ENCODE measurements around the gene GJB3.
"Not testable (repeated sequence)": the region's sequence is repeated elsewhere in the genome, so short reads cannot be mapped to it uniquely, and the experiment has no call there.

Gene GJB3

GRCh38 chr1:34786521-34787325, 5.7 kb downstream of the GJB3 start:
- DNase-seq: peak; percentile 73

DNA sequence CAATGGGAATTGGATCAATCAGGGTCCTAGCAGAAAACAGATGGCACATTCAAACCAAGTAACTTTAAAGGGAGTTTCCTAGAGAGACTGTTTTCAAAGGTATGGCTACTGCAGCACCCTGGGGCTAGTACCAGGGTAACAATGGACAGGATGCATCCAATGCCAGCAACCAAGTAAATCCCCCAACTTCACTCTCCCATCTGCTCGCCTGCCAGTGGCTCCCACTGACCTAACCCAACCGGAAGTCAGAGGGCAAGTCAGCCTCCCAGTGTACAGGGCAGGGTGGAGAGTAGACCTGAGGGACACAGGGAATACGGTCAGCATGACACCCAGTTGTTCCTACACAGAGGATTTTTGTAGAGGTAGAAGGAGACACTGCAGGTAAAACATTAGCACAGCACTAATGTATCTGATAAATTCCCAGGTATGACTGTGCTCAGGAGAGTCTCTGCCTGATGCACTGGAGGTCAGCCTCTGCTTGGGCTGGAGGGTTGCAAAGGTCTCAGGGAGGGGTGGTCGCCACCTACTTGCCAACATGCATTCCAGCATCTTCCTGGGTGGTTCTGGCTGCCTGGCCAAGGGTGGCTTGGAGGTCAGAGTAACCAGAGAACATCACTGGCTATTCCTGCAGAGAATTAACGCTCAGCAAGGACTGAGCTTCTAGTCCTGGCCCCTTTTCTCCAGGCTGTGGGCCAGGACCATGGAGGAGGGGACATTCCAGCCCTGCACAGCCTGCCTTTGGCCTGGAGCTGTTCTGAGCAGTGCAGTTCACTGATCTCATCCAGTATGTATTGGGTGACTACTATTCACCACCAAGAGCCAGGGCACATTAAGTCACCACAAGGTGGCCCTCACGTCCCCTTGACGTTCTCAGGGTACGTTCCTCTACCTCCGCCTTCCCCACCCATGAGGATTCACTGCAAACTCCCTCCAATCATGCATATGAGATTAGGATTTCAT, 6.7 kb downstream of the GJB3 start:
- no peak for DNase-seq

DNA sequence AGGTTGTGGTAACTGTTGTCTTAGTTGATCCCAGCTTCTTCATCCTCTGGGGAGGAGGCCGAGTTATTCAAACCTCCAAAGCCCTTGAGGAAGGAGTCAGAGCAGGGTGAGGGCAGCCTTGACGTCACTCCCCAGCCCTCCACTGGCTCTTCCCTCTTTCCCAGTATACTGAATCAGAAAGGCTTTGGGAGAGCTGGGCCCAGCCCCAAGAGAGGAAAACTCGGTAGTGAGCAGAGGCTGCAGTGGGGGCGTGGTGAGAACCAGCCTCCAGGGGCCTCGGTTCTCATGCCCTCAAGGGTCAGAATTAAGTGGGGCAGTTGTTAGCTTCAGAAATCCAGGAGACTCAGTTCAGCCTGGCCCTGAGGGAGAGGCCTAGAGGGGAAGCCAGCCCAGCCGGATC, 10.0 kb downstream of the GJB3 start:
- no peak for DNase-seq

GRCh38 chr1:34792424-34792823, 11.4 kb downstream of the GJB3 start:
- DNase-seq: no peak

GRCh38 chr1:34792868-34793727, 12.1 kb downstream of the GJB3 start, which contains the start of gene GJA4:
TSS of gene GJA4 (plus strand) at chr1:34792999. CDS start at chr1:34794214, 1,215 bp downstream.
- no peak for DNase-seq

DNA sequence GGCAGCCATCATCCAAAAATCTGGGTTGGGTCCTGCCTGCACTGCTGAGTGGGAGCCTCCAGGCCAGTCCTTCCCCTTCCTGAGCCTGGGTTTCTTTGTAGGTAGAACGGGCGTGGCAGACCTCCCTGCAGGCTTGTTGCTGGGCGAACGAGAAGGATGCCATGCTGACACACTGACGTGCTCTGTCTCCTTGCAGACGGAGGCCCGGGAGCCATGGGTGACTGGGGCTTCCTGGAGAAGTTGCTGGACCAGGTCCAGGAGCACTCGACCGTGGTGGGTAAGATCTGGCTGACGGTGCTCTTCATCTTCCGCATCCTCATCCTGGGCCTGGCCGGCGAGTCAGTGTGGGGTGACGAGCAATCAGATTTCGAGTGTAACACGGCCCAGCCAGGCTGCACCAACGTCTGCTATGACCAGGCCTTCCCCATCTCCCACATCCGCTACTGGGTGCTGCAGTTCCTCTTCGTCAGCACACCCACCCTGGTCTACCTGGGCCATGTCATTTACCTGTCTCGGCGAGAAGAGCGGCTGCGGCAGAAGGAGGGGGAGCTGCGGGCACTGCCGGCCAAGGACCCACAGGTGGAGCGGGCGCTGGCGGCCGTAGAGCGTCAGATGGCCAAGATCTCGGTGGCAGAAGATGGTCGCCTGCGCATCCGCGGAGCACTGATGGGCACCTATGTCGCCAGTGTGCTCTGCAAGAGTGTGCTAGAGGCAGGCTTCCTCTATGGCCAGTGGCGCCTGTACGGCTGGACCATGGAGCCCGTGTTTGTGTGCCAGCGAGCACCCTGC, 13.2 kb downstream of the GJB3 start:
- no peak for DNase-seq

DNA sequence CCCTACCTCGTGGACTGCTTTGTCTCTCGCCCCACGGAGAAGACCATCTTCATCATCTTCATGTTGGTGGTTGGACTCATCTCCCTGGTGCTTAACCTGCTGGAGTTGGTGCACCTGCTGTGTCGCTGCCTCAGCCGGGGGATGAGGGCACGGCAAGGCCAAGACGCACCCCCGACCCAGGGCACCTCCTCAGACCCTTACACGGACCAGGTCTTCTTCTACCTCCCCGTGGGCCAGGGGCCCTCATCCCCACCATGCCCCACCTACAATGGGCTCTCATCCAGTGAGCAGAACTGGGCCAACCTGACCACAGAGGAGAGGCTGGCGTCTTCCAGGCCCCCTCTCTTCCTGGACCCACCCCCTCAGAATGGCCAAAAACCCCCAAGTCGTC, 13.8 kb downstream of the GJB3 start:
- no peak for DNase-seq

DNA sequence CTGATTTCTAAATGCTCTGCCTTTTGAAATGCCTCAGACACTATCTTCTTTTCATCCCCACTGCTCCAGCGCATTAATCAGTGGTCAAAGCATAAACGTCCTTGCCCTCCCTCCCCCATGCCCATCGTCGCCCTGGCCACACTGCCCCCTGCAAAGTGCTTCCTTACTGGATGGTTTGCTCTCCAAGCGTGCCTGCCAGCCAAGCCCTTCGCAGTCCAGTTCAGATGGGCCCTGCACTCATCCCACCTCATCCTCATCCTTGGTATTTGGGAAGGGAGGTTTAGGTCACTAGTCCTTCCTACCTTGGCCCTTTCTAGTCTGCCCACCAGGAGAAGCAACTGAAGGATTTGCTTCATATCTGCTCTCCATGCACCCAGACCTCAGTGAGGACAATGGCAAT, 14.9 kb downstream of the GJB3 start:
- DNase-seq: no peak

DNA sequence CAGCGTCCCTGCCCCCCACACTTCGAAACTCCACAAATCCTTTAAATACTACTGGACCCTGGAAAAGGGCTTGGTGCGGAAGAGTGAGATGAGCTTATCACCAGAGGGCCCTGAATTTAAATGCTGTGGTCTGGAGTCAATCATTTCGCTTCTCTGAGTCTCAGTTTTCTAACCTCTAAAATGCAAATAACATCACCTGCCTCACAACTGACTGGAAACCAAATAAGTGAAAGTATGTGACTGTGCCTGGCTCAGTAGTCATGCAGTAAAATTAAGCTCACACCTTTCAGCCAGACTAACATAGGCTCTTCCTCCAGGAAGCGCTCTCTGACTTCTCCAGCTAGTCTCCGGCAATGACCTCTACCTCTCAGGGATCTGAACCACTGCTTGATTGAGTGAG, 16.0 kb downstream of the GJB3 start:
- DNase-seq: no peak

DNA sequence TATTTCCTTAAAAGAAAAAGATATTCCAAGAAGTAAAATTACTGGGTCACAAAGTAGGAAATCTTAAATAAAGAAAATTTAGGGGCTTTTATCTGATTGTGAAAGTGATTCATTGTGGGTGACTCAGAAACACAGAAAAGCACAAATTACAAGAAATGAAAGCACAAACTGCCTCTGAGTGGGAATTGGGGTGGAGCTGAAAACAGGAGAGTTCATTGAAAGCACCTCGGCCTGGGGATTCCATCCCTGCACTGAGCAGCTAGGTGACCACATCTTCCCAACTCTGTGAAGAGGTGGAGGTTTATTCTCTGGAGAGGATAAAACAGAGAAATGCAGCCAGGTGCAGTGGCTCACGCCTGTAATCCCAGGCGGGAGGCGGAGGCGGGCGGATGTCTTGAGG, 19.2 kb downstream of the GJB3 start:
- DNase-seq: no peak

- DNase-seq: no peak
These were observed 22.8 kb downstream of the GJB3 start for GRCh38 chr1:34803770-34804169.

DNA sequence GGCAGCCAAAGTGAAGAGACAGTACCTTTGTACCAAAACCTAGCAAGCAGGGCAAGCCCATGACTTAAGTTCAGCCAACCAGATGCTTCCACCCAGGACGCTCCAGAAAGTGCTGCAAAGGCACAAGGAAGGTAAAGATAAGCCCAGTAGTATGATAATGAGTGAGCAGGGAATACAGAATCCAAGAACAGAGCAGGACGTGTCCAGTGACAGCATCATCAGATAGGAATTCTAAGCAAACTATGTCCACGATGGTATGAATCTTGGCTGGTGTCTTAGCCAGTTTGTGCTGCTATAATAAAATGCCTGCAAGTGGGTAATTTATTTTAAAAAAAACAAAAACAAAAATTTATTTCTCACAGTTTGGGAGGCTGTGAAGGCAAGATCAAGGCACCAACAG, 25.4 kb downstream of the GJB3 start:
- no peak for DNase-seq

GRCh38 chr1:34808051-34808810, 27.2 kb downstream of the GJB3 start:
- no peak for DNase-seq

DNA sequence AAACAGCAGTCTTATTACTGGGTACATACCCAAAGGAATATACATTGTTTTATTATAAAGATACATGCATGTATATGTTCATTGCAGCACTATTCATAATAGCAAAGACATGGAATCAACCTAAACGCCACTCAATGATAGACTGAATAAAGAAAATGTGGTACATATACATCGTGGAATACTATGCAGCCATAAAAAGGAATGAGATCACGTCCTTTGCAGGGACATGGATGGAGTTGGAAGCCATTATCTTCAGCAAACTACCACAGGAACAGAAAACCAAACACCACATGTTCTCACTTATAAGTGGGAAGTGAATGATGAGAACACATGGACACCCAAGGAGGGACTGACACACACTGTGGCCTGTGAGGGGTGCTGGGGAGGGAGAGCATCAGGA, 29.8 kb downstream of the GJB3 start:
- DNase-seq: not testable (repeated sequence)

DNA sequence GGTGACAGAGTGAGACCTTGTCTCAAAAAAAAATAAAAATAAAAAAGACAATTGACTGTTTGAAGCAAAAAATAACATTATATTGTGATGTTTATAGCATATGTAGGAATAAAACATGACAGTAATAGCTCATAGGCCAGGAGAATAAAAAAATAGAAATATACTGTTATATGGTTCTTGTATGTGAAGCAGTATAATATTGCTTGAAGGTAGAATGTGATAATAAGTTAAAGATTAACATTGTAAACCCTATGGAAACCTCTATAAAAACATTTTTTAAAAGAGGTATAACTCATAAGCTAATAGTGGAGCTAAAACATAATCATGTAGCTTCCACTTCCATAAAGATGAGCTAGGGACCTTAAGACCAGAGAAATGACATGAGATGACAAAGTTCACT, 35.3 kb downstream of the GJB3 start:
- DNase-seq: no peak

DNA sequence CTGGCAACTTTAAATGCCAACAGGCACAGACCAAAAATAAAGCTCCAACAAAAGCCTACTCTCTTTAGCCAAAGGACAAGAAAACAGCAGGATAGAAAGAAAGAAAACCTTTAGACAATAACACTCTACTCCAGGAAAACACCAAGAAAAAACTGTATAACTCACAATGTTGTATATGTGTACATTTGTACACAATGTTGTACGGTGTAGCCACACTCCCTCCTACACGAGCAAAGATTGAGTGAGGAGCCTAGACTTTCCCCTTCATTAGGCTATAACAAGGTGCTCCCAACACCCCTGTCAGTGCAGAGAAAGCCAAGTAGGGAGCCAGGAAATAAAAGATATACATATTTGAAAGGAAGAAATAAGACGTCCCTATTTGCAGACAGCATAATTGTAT, 35.8 kb downstream of the GJB3 start:
- DNase-seq: no peak

DNA sequence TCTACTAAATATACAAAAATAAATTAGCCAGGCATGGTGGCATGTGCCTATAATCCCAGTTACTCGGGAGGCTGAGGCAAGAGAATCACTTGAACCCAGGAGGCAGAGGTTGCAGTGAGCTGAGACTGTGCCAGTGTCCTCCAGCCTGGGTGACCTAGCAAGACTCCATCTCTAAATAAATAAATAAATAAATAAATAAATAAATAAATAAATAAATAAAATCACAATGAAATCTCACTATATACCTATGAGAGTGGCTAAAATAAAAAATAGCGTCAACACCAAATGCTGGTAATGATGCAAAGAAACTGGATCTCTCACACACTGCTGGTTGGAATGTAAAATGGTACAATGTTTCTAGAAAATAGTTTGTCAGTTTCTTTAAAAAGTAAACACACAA, 37.8 kb downstream of the GJB3 start:
- DNase-seq: not testable (repeated sequence)

DNA sequence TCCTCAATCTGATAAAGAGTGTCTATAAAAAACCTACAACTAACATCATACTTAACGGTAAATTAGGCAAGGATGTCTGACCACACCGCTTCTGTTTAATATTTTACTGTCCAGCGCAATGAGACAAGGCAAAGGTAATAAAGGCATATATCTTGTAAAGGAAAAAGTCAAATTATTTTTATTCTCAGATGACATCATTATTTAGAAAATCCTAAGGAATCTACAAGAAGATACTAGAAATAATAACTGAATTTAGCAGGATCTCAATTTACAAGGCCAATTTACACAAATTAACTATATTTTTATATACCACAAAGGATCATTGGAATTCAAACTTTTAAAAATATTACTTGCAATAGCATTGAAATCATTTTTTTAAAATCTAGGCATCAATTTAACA, 41.2 kb downstream of the GJB3 start:
- DNase-seq: no peak

- DNase-seq: no peak
These were observed 43.9 kb downstream of the GJB3 start for GRCh38 chr1:34824817-34825454.

- DNase-seq: no peak
These were observed 44.6 kb downstream of the GJB3 start for GRCh38 chr1:34825455-34826091.

Data from right hindlimb (tissue), 1 donor.